Activated CD8-positive, alpha-beta T cell treated with anti-CD3 and anti-CD28 coated beads for 36 hours (primary cell): ENCODE data around the gene SHROOM4. TPM values are rescaled to one million over a fixed set of nuclear protein-coding genes. Genes with fewer than 3 reads are reported as not detected.

Source experiments
- ATAC-seq: fragments of 200-7000 bp; cut with Tn5 transposase; one replicate; pipeline ENCODE4 v1.10.0; 2021; ENCODE audit warnings: mild to moderate bottlenecking, moderate library complexity
- CTCF ChIA-PET: fragments of 350-600 bp; sonication (Branson Sonifier 250); formaldehyde crosslinking; loops from one replicate; lab custom pipeline; 2021; ENCODE audit warnings: antibody characterized with exemption; lab: Charles Lee
- POLR2A ChIA-PET: fragments of 350-600 bp; sonication (Branson Sonifier 250); formaldehyde crosslinking; loops from one replicate; lab custom pipeline; 2021; ENCODE audit warnings: antibody characterized with exemption; lab: Charles Lee
- DNase-seq: peaks from one replicate; pipeline ENCODE4 v3.0.0-alpha.2; 2020
- H3K27ac Mint-ChIP-seq: one replicate; pipeline ENCODE4 v1.8.0; 2021; ENCODE audit warnings: mild to moderate bottlenecking, mixed read lengths
- H3K27me3 Mint-ChIP-seq: one replicate; pipeline ENCODE4 v1.8.0; 2021; ENCODE audit warnings: mixed read lengths
- H3K36me3 Mint-ChIP-seq: one replicate; pipeline ENCODE4 v1.8.0; 2021; ENCODE audit warnings: low read depth, mixed read lengths
- H3K4me1 Mint-ChIP-seq: one replicate; pipeline ENCODE4 v1.8.0; 2021; ENCODE audit warnings: low read depth, mixed read lengths
- H3K4me3 Mint-ChIP-seq: one replicate; pipeline ENCODE4 v1.8.0; 2021; ENCODE audit warnings: mild to moderate bottlenecking, moderate library complexity, mixed read lengths
- H3K9me3 Mint-ChIP-seq: one replicate; pipeline ENCODE4 v1.8.0; 2021; ENCODE audit warnings: mixed read lengths
- intact Hi-C: fragments of 100-400 bp; cut with micrococcal nuclease; formaldehyde crosslinking; loops from one replicate; pipeline ENCODE4 v1.10.0; 2022
- total RNA-seq, 2 experiments: library from RNA; stranded (reverse); gene quantifications; one replicate each; pipeline ENCODE4 v1.2.3, GENCODE V29; 2021
- TF ChIP-seq, protein P1 (sequence below): fragments of 200-600 bp; IDR thresholded peaks from one replicate; pipeline ENCODE4 v1.8.0; 2022; ENCODE audit warnings: antibody characterized with exemption, mild to moderate bottlenecking

The SHROOM4 gene
- total RNA-seq, 2 experiments from 2014 or later: not detected

GRCh38 chrX:50567636-50568035, 246.4 kb downstream of the SHROOM4 start:
- intact Hi-C loops: no loop called here
- no peak overlapping the region for H3K4me3 Mint-ChIP-seq
- H3K4me1 Mint-ChIP-seq: no peaks in the 10 kb centered on the region
- TF ChIP-seq, protein P1, sequence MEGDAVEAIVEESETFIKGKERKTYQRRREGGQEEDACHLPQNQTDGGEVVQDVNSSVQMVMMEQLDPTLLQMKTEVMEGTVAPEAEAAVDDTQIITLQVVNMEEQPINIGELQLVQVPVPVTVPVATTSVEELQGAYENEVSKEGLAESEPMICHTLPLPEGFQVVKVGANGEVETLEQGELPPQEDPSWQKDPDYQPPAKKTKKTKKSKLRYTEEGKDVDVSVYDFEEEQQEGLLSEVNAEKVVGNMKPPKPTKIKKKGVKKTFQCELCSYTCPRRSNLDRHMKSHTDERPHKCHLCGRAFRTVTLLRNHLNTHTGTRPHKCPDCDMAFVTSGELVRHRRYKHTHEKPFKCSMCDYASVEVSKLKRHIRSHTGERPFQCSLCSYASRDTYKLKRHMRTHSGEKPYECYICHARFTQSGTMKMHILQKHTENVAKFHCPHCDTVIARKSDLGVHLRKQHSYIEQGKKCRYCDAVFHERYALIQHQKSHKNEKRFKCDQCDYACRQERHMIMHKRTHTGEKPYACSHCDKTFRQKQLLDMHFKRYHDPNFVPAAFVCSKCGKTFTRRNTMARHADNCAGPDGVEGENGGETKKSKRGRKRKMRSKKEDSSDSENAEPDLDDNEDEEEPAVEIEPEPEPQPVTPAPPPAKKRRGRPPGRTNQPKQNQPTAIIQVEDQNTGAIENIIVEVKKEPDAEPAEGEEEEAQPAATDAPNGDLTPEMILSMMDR: no peak
- peaks cover 2% of the 10 kb centered on the region for H3K9me3 Mint-ChIP-seq
- no peak for ATAC-seq
- ChIA-PET POLR2A (no interaction called here), CTCF (interaction anchor here (1.8 kb wide), 1 partner anchor 12 kb away, joined by 6 read pairs; no protein-coding TSS in a partner anchor)
- no peak for DNase-seq
- H3K27ac Mint-ChIP-seq: no peak overlapping the region
- peaks cover 2% of the 10 kb centered on the region for H3K27me3 Mint-ChIP-seq
- H3K36me3 Mint-ChIP-seq: no peaks in the 10 kb centered on the region

GRCh38 chrX:50565718-50566117, 248.3 kb downstream of the SHROOM4 start:
- TF ChIP-seq, protein P1: no peak
- CTCF ChIA-PET: interaction anchor here (0.6 kb wide), 1 partner anchor 135 kb away, joined by 3 read pairs; no protein-coding TSS in a partner anchor
- no peaks in the 10 kb centered on the region for H3K4me1 Mint-ChIP-seq

More at GRCh38 chrX:50565718-50566117, 248.3 kb downstream of the SHROOM4 start:
- Mint-ChIP-seq H3K27ac (no peak overlapping the region), H3K27me3 (no peaks in the 10 kb centered on the region), H3K4me3 (no peak overlapping the region), H3K9me3 (no peaks in the 10 kb centered on the region), H3K36me3 (no peaks in the 10 kb centered on the region)
- intact Hi-C loops: no loop called here
- POLR2A ChIA-PET: no interaction called here
- DNase-seq (no peak), ATAC-seq (no peak)

Other genes with a start within 250 kb of the SHROOM4 start
- gene BMP15, start 96.5 kb upstream of the SHROOM4 start, total RNA-seq: not detected